Stimulated activated naive CD8-positive, alpha-beta T cell treated with anti-CD3 and anti-CD28 coated beads, Interleukin-15, Interleukin-2, amounts not matched to agents 100 U/mL and 50 U/mL, for 24 hours (primary cell): Measurements from ENCODE around the gene NFKBIB.

Source experiments
- ATAC-seq: fragments of 150-1000 bp; cut with Tn5 transposase; one replicate; pipeline ENCODE4 v1.10.0; 2021
- DNase-seq: peaks from one replicate; pipeline ENCODE4 v3.0.0; 2021

Gene NFKBIB

GRCh38 chr19:38958301-38958700 lies 58.5 kb downstream of the NFKBIB start:
- DNase-seq (no peak), ATAC-seq (no peak)
